K562 (cell line): ENCODE measurements around the gene TENM3. TPM values are rescaled to one million over a fixed set of nuclear protein-coding genes. Genes with fewer than 3 reads are reported as not detected.

Experiments
- ATAC-seq: fragments of 200-7000 bp; cut with Tn5 transposase; 3 replicates; pipeline ENCODE4 v1.9.1; 2020; ENCODE audit warnings: moderate library complexity
- BruUV-seq: library from RNA; stranded (reverse); fragments of 400-500 nt; replicated peaks from 2 replicates; lab custom pipeline; 2021; lab: Mats Ljungman, UMichigan
- CTCF ChIA-PET: fragments of 300-600 bp; formaldehyde crosslinking; extraction: SDS; loops from one replicate; lab custom pipeline; 2021; ENCODE audit warnings: low intra/inter-chr PET ratio; lab: Yijun Ruan, JAX
- POLR2A ChIA-PET: fragments of 300-600, 350-650 bp; sonication (Branson Sonifier 250); formaldehyde crosslinking; extraction: SDS; loops from one replicate; lab custom pipeline; 2021; ENCODE audit warnings: antibody characterized with exemption, inconsistent platforms; lab: Yijun Ruan, JAX
- DNase-seq, 4 experiments: peaks; one replicate each; pipeline versions ENCODE4 v3.0.0 to v3.0.0-alpha.2; 2011 to 2018; ENCODE audit warnings: low spot score in 3 of 4, mixed read lengths in 3 of 4; ENCODE audit errors: extremely low read depth in 1 of 4
- FAIRE-seq: peaks from 2 replicates; lab custom pipeline; 2011; peaks lifted over from hg19 to GRCh38; lab: Jason Lieb, UNC
- H2AFZ ChIP-seq: 2 replicates; pipeline ENCODE4 v1.6.0; 2011; ENCODE audit warnings: low read depth, low read length, control low read depth, inconsistent platforms
- H3K27ac ChIP-seq: fragments of 200-600 bp; 3 replicates; pipeline ENCODE4 v1.8.0; 2011; ENCODE audit warnings: low read depth, mild to moderate bottlenecking, control low read depth, inconsistent platforms, low read length, moderate library complexity, mixed read lengths; ENCODE audit errors: extremely low read depth
- H3K27me3 ChIP-seq, 2 experiments: fragments of 300-600 bp in 1 of 2; 2 replicates in 1 of 2; 3 replicates in 1 of 2; pipeline versions ENCODE4 v1.6.0 to v1.8.0; 2011; ENCODE audit warnings: inconsistent platforms in 2 of 2, low read length in 2 of 2, mild to moderate bottlenecking in 1 of 2, mixed read lengths in 1 of 2, moderate library complexity in 1 of 2; ENCODE audit not compliant: control insufficient read depth in 2 of 2, insufficient read depth in 2 of 2
- H3K36me3 ChIP-seq: fragments of 300-600 bp; 3 replicates; pipeline ENCODE4 v1.8.0; 2011; ENCODE audit warnings: mild to moderate bottlenecking, low read length, inconsistent platforms; ENCODE audit not compliant: control insufficient read depth, insufficient read depth
- H3K4me1 ChIP-seq, 2 experiments: fragments of 200-600 bp in 1 of 2; replicated peaks in 1 of 2; 2 replicates in 1 of 2; 3 replicates in 1 of 2; pipeline versions ENCODE4 v1.5.1 to v1.8.0; 2011; ENCODE audit warnings: inconsistent platforms in 2 of 2, low read length in 2 of 2, mild to moderate bottlenecking in 1 of 2, mixed read lengths in 1 of 2, moderate library complexity in 1 of 2; ENCODE audit not compliant: control insufficient read depth in 2 of 2, insufficient read depth in 2 of 2
- H3K4me2 ChIP-seq: 2 replicates; pipeline ENCODE4 v1.6.1; 2011; ENCODE audit warnings: low read length, control low read depth, inconsistent platforms, mixed read lengths; ENCODE audit not compliant: insufficient read depth
- H3K4me3 ChIP-seq: fragments of 200-600 bp; sonication (generic), shearing (Covaris generic); 2 replicates; pipeline ENCODE4 v1.5.1; 2016; ENCODE audit warnings: control low read depth, inconsistent platforms
- H3K79me2 ChIP-seq: fragments of 200-600 bp; 3 replicates; pipeline ENCODE4 v1.8.0; 2011; ENCODE audit warnings: low read length, inconsistent platforms; ENCODE audit not compliant: control insufficient read depth, insufficient read depth
- H3K9ac ChIP-seq, 2 experiments: 2 replicates each; pipeline versions ENCODE4 v1.6.0 to v1.6.1; 2011; ENCODE audit warnings: low read depth in 2 of 2, low read length in 2 of 2, control low read depth in 1 of 2, inconsistent platforms in 1 of 2, mild to moderate bottlenecking in 1 of 2, mixed read lengths in 1 of 2; ENCODE audit not compliant: insufficient read depth in 1 of 2
- H3K9me1 ChIP-seq: one replicate; pipeline ENCODE4 v1.6.0; 2011; ENCODE audit warnings: inconsistent platforms, mild to moderate bottlenecking, low read length, moderate library complexity; ENCODE audit not compliant: control insufficient read depth, insufficient read depth
- H3K9me3 ChIP-seq: replicated peaks from 2 replicates; pipeline ENCODE4 v1.5.1; 2011; ENCODE audit warnings: low read depth, low read length, inconsistent platforms; ENCODE audit not compliant: control insufficient read depth, insufficient read depth
- H4K20me1 ChIP-seq: replicated peaks from 2 replicates; pipeline ENCODE4 v1.6.1; 2011; ENCODE audit warnings: low read length, inconsistent platforms, mixed read lengths; ENCODE audit not compliant: control insufficient read depth, insufficient read depth
- ARNT ChIP-seq, 2 experiments: fragments of 450-650 bp; IDR thresholded peaks; 2 replicates each; pipeline ENCODE4 v1.6.1; 2016; ENCODE audit warnings: mild to moderate bottlenecking in 1 of 2
- KLF10 ChIP-seq: fragments of 250-450 bp; sonication (Bioruptor Pico); IDR thresholded peaks from 2 replicates; pipeline ENCODE4 v1.6.1; 2021; ENCODE audit warnings: matching md5 sums
- NR2C2 ChIP-seq, 2 experiments: fragments of 200-800 bp in 1 of 2; sonication (Bioruptor generic) in 1 of 2; sonication (generic) in 1 of 2; formaldehyde crosslinking in 1 of 2; IDR thresholded peaks; 2 replicates each; pipeline versions ENCODE4 v1.6.1 to v1.8.0; 2016 to 2022; ENCODE audit warnings: mild to moderate bottlenecking in 1 of 2, missing compliant biosample characterization in 1 of 2, missing genetic modification characterization in 1 of 2, missing genetic modification reagents in 1 of 2
- PTRF ChIP-seq: fragments of 450-650 bp; IDR thresholded peaks from 2 replicates; pipeline ENCODE4 v1.6.1; 2016; ENCODE audit warnings: mild to moderate bottlenecking, missing genetic modification characterization, missing compliant biosample characterization
- RBM25 ChIP-seq: fragments of 200-400 bp; formaldehyde crosslinking; IDR thresholded peaks from 2 replicates; pipeline ENCODE4 v1.6.1; 2018; ENCODE audit warnings: low read length, low read depth, moderate library complexity; ENCODE audit not compliant: severe bottlenecking
- TAF9B ChIP-seq: fragments of 450-650 bp; IDR thresholded peaks from 2 replicates; pipeline ENCODE4 v1.6.1; 2018; ENCODE audit warnings: mild to moderate bottlenecking; ENCODE audit not compliant: partially characterized antibody
- ZNF384 ChIP-seq: IDR thresholded peaks from 2 replicates; pipeline ENCODE4 v1.6.1; 2012; ENCODE audit warnings: low read depth, low read length, improper control_type of control experiment
- ZNF445 ChIP-seq: fragments of 250-450 bp; sonication (Bioruptor Pico); IDR thresholded peaks from 2 replicates; pipeline ENCODE4 v1.4.0; 2020; ENCODE audit warnings: low read depth, mild to moderate bottlenecking, moderate library complexity
- WGBS: fragments of 100-300 bp; shearing (Covaris generic); methylation state at CpG from one replicate; pipeline ENCODE4 v1.1.6; 2016; ENCODE audit warnings: low coverage, mixed read lengths; ENCODE audit not compliant: insufficient coverage; ENCODE audit errors: missing lambda C conversion rate; 5-methylcytosine and 5-hydroxymethylcytosine counted together
- in situ Hi-C: fragments of 300-500 bp; cut with MboI; formaldehyde crosslinking; loops from 4 replicates; pipeline ENCODE4 v1.15.0; 2018; ENCODE audit warnings: inconsistent platforms, mixed read lengths
- intact Hi-C: fragments of 100-400 bp; cut with micrococcal nuclease; formaldehyde crosslinking; loops from 2 replicates; pipeline ENCODE4 v1.14.2; 2022
- polyA plus RNA-seq, 8 experiments: library from polyadenylated mRNA; depleted of rRNA in 4 of 8; stranded (reverse) in 5 of 8; unstranded in 3 of 8; fragments of >200 nt; fragmentation: Nextera tagmentation in 2 of 8; fragmentation: Illumina TruSeq in 1 of 8; extraction: Ambion mirVana in 2 of 8; extraction: Trizol in 1 of 8; gene quantifications; 2 replicates each; pipeline versions ENCODE4 v1.2.1 to v1.2.3, GENCODE V29; 2011 to 2014; ENCODE audit warnings: inconsistent platforms in 1 of 8, missing spikeins in 1 of 8
- total RNA-seq, 7 experiments: library from RNA; depleted of rRNA in 6 of 7; stranded (reverse); fragments of >200 nt in 6 of 7; fragmentation: Illumina TruSeq in 2 of 7; extraction: Trizol in 2 of 7; gene quantifications; 2 replicates each; pipeline versions ENCODE4 v1.2.1 to v1.2.3, GENCODE V29; 2011 to 2021; ENCODE audit warnings: low replicate concordance in 1 of 7
- TF ChIP-seq, protein P1 (sequence below): fragments of 200-600 bp; sonication (generic); IDR thresholded peaks from one replicate; pipeline ENCODE4 v1.6.1; 2012; ENCODE audit warnings: mild to moderate bottlenecking, low read depth, low read length, inconsistent platforms
- TF ChIP-seq, protein P2 (sequence below), 2 experiments: fragments of 450-650 bp; IDR thresholded peaks; 2 replicates each; pipeline ENCODE4 v1.6.1; 2016

The TENM3 gene
- total and polyA plus RNA-seq, 9 of the 15 experiments (the other 6 are each of a cell fraction or from before 2014, with no cell fraction given) = 0.01 to 0.02 TPM; not detected in 7

DNA sequence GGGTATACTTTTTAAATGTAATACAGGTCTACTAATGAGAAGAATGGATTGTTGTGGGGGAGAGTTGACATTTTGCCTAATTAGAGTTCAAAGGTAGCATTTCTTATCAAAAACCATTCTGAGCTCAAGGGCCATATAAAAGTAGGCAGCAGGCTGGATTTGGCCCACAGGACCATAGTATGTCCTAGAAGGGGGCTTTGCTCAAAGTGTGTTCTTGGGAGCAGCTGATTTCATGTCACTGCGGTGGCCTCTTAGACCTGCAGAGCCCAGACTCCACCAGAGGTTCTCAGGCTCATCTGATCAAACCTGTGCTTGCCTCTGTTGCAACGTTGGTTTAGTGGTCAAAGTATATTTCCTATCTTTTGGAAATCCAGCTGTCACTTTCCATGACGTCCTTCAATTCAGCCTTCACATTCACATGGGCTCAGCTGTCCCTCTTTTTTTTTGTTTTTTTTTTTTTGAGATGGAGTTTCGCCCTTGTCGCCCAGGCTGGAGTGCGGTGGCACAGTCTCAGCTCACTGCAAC is 34.6 kb upstream of the TENM3 start:
- Histone ChIP-seq H3K27me3 (peaks cover 2 to 15% of the 10 kb centered on the region in 2 experiments; a peak in 2 of 5 replicates), H3K36me3 (no peaks in the 10 kb centered on the region), H3K9me1 (no peaks in the 10 kb centered on the region), H3K79me2 (no peaks in the 10 kb centered on the region), H3K9me3 (no peaks in the 10 kb centered on the region), H3K4me1 (no peaks in the 10 kb centered on the region), H2AFZ (no peak overlapping the region), H4K20me1 (no peaks in the 10 kb centered on the region), H3K4me2 (no peak overlapping the region), H3K4me3 (no peak overlapping the region), H3K27ac (no peak overlapping the region), H3K9ac (no peak overlapping the region)
- ChIA-PET CTCF (no interaction called here), POLR2A (no interaction called here)
- WGBS = 7% methylated on average over 3 of the region's 6 CpGs
- no peak for DNase-seq
- intact Hi-C loops = no loop called here
- BruUV-seq = no TSS peak
- in situ Hi-C loops = no loop called here
- ATAC-seq = no peak
- FAIRE-seq = no peak
- TF ChIP-seq ZNF445 (CRISPR knock-in tag) (no peak), KLF10 (CRISPR knock-in tag) (no peak), ZNF384 (no peak), NR2C2 (CRISPR knock-in tag; IDR thresholded peaks at IDR 0.05) (no peak), NR2C2 (tag; IDR thresholded peaks at IDR 0.05) (no peak), ARNT (IDR thresholded peaks at IDR 0.05) (no peak), RBM25 (no peak), TAF9B (no peak), PTRF (tag) (no peak)
- TF ChIP-seq, protein P1, sequence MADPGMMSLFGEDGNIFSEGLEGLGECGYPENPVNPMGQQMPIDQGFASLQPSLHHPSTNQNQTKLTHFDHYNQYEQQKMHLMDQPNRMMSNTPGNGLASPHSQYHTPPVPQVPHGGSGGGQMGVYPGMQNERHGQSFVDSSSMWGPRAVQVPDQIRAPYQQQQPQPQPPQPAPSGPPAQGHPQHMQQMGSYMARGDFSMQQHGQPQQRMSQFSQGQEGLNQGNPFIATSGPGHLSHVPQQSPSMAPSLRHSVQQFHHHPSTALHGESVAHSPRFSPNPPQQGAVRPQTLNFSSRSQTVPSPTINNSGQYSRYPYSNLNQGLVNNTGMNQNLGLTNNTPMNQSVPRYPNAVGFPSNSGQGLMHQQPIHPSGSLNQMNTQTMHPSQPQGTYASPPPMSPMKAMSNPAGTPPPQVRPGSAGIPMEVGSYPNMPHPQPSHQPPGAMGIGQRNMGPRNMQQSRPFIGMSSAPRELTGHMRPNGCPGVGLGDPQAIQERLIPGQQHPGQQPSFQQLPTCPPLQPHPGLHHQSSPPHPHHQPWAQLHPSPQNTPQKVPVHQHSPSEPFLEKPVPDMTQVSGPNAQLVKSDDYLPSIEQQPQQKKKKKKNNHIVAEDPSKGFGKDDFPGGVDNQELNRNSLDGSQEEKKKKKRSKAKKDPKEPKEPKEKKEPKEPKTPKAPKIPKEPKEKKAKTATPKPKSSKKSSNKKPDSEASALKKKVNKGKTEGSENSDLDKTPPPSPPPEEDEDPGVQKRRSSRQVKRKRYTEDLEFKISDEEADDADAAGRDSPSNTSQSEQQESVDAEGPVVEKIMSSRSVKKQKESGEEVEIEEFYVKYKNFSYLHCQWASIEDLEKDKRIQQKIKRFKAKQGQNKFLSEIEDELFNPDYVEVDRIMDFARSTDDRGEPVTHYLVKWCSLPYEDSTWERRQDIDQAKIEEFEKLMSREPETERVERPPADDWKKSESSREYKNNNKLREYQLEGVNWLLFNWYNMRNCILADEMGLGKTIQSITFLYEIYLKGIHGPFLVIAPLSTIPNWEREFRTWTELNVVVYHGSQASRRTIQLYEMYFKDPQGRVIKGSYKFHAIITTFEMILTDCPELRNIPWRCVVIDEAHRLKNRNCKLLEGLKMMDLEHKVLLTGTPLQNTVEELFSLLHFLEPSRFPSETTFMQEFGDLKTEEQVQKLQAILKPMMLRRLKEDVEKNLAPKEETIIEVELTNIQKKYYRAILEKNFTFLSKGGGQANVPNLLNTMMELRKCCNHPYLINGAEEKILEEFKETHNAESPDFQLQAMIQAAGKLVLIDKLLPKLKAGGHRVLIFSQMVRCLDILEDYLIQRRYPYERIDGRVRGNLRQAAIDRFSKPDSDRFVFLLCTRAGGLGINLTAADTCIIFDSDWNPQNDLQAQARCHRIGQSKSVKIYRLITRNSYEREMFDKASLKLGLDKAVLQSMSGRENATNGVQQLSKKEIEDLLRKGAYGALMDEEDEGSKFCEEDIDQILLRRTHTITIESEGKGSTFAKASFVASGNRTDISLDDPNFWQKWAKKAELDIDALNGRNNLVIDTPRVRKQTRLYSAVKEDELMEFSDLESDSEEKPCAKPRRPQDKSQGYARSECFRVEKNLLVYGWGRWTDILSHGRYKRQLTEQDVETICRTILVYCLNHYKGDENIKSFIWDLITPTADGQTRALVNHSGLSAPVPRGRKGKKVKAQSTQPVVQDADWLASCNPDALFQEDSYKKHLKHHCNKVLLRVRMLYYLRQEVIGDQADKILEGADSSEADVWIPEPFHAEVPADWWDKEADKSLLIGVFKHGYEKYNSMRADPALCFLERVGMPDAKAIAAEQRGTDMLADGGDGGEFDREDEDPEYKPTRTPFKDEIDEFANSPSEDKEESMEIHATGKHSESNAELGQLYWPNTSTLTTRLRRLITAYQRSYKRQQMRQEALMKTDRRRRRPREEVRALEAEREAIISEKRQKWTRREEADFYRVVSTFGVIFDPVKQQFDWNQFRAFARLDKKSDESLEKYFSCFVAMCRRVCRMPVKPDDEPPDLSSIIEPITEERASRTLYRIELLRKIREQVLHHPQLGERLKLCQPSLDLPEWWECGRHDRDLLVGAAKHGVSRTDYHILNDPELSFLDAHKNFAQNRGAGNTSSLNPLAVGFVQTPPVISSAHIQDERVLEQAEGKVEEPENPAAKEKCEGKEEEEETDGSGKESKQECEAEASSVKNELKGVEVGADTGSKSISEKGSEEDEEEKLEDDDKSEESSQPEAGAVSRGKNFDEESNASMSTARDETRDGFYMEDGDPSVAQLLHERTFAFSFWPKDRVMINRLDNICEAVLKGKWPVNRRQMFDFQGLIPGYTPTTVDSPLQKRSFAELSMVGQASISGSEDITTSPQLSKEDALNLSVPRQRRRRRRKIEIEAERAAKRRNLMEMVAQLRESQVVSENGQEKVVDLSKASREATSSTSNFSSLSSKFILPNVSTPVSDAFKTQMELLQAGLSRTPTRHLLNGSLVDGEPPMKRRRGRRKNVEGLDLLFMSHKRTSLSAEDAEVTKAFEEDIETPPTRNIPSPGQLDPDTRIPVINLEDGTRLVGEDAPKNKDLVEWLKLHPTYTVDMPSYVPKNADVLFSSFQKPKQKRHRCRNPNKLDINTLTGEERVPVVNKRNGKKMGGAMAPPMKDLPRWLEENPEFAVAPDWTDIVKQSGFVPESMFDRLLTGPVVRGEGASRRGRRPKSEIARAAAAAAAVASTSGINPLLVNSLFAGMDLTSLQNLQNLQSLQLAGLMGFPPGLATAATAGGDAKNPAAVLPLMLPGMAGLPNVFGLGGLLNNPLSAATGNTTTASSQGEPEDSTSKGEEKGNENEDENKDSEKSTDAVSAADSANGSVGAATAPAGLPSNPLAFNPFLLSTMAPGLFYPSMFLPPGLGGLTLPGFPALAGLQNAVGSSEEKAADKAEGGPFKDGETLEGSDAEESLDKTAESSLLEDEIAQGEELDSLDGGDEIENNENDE = no peak
- TF ChIP-seq, protein P2, sequence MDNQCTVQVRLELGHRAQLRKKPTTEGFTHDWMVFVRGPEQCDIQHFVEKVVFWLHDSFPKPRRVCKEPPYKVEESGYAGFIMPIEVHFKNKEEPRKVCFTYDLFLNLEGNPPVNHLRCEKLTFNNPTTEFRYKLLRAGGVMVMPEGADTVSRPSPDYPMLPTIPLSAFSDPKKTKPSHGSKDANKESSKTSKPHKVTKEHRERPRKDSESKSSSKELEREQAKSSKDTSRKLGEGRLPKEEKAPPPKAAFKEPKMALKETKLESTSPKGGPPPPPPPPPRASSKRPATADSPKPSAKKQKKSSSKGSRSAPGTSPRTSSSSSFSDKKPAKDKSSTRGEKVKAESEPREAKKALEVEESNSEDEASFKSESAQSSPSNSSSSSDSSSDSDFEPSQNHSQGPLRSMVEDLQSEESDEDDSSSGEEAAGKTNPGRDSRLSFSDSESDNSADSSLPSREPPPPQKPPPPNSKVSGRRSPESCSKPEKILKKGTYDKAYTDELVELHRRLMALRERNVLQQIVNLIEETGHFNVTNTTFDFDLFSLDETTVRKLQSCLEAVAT (IDR thresholded peaks at IDR 0.05) = no peak
